NT2/D1 (cell line): ENCODE results near the gene IRF2.

Experiments
- DNase-seq: peaks from one replicate; pipeline ENCODE4 v3.0.0-alpha.2; 2011; ENCODE audit warnings: low read depth, low spot score
- H3K27me3 ChIP-seq: 2 replicates; pipeline ENCODE4 v1.6.0; 2011; ENCODE audit warnings: mild to moderate bottlenecking; ENCODE audit not compliant: insufficient read length, insufficient read depth
- H3K36me3 ChIP-seq: 2 replicates; pipeline ENCODE4 v1.6.1; 2011; ENCODE audit warnings: mild to moderate bottlenecking, low read length, mixed read lengths; ENCODE audit not compliant: insufficient read depth, insufficient read length
- H3K4me1 ChIP-seq: 2 replicates; pipeline ENCODE4 v1.5.1; 2011; ENCODE audit not compliant: insufficient read depth, insufficient read length
- H3K4me3 ChIP-seq: 2 replicates; pipeline ENCODE4 v1.5.1; 2011; ENCODE audit warnings: low read depth; ENCODE audit not compliant: insufficient read length
- H3K9ac ChIP-seq: 2 replicates; pipeline ENCODE4 v1.6.0; 2011; ENCODE audit warnings: low read depth; ENCODE audit not compliant: insufficient read length
- H3K9me3 ChIP-seq: 2 replicates; pipeline ENCODE4 v1.5.1; 2011; ENCODE audit warnings: mild to moderate bottlenecking, low read length; ENCODE audit not compliant: insufficient read depth
- SUZ12 ChIP-seq: IDR thresholded peaks from 2 replicates; pipeline ENCODE4 v1.6.1; 2011; ENCODE audit not compliant: insufficient read length, insufficient read depth; ENCODE audit errors: extremely low read depth
- YY1 ChIP-seq: IDR thresholded peaks from 2 replicates; pipeline ENCODE4 v1.6.1; 2011; ENCODE audit not compliant: insufficient read length, insufficient read depth
- ZNF274 ChIP-seq: IDR thresholded peaks from 2 replicates; pipeline ENCODE4 v1.6.1; 2011; ENCODE audit warnings: mild to moderate bottlenecking, low read depth, low read length

IRF2 gene

DNA sequence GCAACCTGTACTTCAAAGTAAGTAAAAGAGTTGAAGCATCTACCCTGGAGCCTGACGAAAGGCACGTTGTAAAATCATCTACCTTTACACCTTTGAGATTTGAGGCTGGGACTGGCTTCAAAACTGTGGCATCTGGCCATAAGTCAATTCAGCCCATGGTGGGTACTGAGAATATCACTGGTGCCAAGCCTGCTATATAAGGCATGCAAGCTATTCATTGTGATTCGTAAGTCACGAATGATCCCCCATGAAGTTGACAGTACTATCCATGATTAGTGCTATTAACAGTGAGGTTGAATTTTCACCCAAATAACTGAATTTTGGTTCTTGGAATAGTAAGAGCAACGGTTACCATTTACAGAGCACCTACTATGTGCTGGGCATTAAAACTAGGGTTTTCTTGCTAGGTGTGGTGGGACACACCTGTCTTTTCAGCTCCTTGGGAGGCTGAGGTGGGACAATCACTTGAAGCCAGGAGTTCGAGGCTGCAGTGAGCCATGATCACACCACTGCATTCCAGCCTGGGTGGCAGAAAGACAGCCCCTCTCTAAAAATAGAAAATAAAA is 39.8 kb downstream of the IRF2 start:
- DNase-seq: no peak
- Histone ChIP-seq H3K27me3 (no peaks in the 10 kb centered on the region), H3K4me3 (no peak overlapping the region), H3K4me1 (peaks cover 8% of the 10 kb centered on the region), H3K9ac (no peak overlapping the region), H3K9me3 (no peaks in the 10 kb centered on the region), H3K36me3 (no peaks in the 10 kb centered on the region)
- TF ChIP-seq YY1 (no peak), ZNF274 (no peak), SUZ12 (no peak)

DNA sequence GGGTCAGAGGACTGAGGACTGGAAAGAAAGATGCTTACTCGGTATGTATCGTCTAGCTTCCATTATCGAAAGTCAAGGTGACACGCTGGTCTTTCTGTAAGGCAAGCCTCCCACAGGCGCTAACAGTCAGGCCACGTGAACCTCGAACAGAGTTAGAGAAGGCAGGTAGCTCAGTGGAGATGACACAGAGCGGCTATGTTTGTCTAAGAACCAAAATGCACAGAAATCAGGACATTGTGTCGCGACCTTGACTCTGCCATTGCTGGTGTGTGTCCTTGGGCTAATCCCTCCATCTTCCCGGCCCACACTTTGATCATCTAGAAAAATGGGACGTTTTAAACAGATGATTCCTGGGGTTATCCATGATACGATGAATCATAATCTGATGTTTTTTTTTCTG is 40.3 kb downstream of the IRF2 start:
- H3K4me1 ChIP-seq: peaks cover 8% of the 10 kb centered on the region
- H3K36me3 ChIP-seq: no peaks in the 10 kb centered on the region
- no peak overlapping the region for H3K9ac ChIP-seq
- no peaks in the 10 kb centered on the region for H3K9me3 ChIP-seq
- TF ChIP-seq YY1: no peak
- TF ChIP-seq SUZ12: no peak
- no peak for TF ChIP-seq ZNF274
- DNase-seq: no peak
- H3K4me3 ChIP-seq: no peak overlapping the region
- no peaks in the 10 kb centered on the region for H3K27me3 ChIP-seq

DNA sequence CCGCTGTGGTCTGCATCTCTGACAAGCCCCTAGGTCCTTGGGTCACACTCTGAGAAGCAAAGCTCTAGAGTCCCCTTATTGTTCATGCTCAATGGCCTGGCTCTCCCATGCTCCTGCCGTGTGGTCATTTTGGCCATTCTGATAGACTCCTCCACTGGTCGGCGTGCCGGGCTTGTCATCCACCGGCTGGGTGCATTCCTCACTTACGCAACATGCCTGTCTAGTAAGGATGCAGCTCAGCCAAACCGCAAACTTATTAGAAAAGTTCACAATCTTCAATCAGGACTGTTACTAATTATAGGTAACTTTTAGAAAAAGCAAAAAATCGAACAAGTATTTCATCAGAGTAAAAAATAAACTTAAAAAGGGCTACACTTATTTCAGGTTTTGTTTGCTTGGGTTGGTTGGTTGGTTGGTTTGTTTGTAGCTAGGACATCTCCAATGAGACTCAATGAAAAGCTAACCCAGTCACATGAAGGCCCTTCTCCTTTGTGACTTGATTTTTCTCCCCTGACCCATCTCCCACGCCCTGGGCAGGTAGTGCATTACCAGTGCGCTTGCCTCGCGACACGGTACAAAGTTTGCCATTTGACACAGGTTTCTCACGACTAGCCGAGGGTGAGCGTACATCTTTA is 41.0 kb downstream of the IRF2 start:
- Histone ChIP-seq H3K27me3 (no peaks in the 10 kb centered on the region), H3K4me3 (no peak overlapping the region), H3K9ac (no peak overlapping the region), H3K4me1 (peaks cover 8% of the 10 kb centered on the region), H3K36me3 (peaks cover 1% of the 10 kb centered on the region), H3K9me3 (no peaks in the 10 kb centered on the region)
- DNase-seq: no peak
- TF ChIP-seq SUZ12 (no peak), ZNF274 (no peak), YY1 (no peak)

- Histone ChIP-seq H3K9me3 (no peaks in the 10 kb centered on the region), H3K9ac (no peak overlapping the region), H3K4me3 (no peak overlapping the region), H3K27me3 (no peaks in the 10 kb centered on the region), H3K36me3 (peaks cover 4% of the 10 kb centered on the region), H3K4me1 (peaks cover 8% of the 10 kb centered on the region)
- no peak for DNase-seq
- no peak for TF ChIP-seq YY1
- no peak for TF ChIP-seq SUZ12
- TF ChIP-seq ZNF274: no peak
These were observed 42.0 kb downstream of the IRF2 start for GRCh38 chr4:184432127-184432922.

- Histone ChIP-seq H3K9ac (no peak overlapping the region), H3K9me3 (no peaks in the 10 kb centered on the region), H3K27me3 (no peaks in the 10 kb centered on the region), H3K4me3 (no peak overlapping the region), H3K36me3 (peaks cover 6% of the 10 kb centered on the region), H3K4me1 (peaks cover 8% of the 10 kb centered on the region)
- TF ChIP-seq SUZ12 (no peak), YY1 (no peak), ZNF274 (no peak)
- no peak for DNase-seq
These were observed 44.2 kb downstream of the IRF2 start for GRCh38 chr4:184430163-184430562.

GRCh38 chr4:184428787-184429186 is 45.6 kb downstream of the IRF2 start:
- DNase-seq: no peak
- TF ChIP-seq SUZ12 (no peak), YY1 (no peak), ZNF274 (no peak)
- H3K9ac ChIP-seq: no peak overlapping the region
- peaks cover 7% of the 10 kb centered on the region for H3K36me3 ChIP-seq
- H3K4me1 ChIP-seq: peaks cover 8% of the 10 kb centered on the region
- H3K27me3 ChIP-seq: no peaks in the 10 kb centered on the region
- H3K9me3 ChIP-seq: no peaks in the 10 kb centered on the region
- H3K4me3 ChIP-seq: no peak overlapping the region

- Histone ChIP-seq H3K9ac (no peak overlapping the region), H3K27me3 (no peaks in the 10 kb centered on the region), H3K36me3 (peaks cover 10% of the 10 kb centered on the region), H3K4me1 (peaks cover 7% of the 10 kb centered on the region), H3K9me3 (peaks cover under 1% of the 10 kb centered on the region), H3K4me3 (no peak overlapping the region)
- no peak for DNase-seq
- TF ChIP-seq ZNF274 (no peak), YY1 (no peak), SUZ12 (no peak)
These were observed 46.7 kb downstream of the IRF2 start for GRCh38 chr4:184427687-184428086.
